GM21717 (cell line): ENCODE measurements around the gene FGD5.

Source experiments
- ATAC-seq: cut with Tn5 transposase; IDR thresholded peaks from one replicate; pipeline ENCODE4 v1.9.1; 2021; ENCODE audit warnings: mild to moderate bottlenecking, moderate library complexity; ENCODE audit not compliant: unreplicated experiment

The FGD5 gene

GRCh38 chr3:14823910-14824629, 5.3 kb downstream of the FGD5 start:
- ATAC-seq, result no peak

DNA sequence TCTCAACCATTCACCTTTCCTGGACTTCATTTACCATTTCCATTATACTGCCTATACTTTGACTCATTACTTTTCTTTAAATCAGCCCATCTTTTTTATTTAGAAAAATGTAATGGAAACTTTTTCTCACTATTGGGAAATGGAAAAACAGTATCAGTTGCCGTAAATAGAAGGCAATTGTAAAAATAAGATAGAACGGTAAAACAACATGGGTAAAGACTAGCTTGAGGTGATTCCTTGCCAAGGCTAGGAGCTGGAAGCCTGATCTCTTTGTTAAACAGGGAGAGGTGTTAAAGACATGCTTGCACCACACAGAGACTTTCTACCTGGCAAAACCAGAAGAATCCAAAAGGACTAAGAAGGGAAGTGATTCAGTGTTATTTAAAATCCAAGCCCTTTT, 5.9 kb downstream of the FGD5 start:
- ATAC-seq, result no peak

GRCh38 chr3:14826069-14826468, 7.3 kb downstream of the FGD5 start:
- no peak for ATAC-seq

DNA sequence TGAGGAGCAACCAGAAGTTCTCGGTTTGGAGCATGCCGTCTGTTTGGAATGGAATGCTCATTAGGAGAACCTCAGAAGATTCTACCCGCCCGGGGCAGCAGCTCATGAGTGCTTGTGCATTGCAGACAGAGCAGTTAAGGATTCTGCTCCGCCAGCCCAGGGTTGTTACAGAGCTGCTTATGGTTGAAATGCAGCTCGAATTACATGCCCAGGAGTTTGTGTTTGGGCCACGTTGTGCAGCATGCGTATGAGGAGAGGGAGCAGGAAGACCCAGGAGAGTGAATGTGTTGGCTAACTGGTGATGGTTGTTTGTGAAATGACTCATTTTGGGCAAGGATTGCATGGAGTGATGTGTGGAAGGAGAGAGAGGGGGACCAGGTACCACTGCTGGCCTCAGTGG, 9.0 kb downstream of the FGD5 start:
- ATAC-seq, result no peak

DNA sequence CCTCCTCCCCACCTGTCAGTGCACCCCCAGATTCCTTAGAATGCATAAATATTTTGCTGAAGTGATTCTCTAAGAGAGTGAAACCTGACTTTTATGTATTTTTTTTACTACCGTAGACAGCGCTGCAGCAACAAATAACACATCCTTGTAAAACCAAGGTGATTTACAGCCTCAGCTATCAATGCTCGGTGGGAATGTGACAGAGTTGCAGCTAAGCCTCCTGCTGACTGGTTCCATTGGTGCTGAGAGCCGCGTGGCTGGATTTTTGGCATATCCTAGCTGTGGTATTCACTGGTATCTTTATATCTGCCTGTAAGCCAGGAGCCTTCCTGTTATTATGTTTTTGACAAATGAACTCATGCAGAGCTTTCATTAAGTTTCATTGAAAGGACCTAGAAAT, 11.0 kb downstream of the FGD5 start:
- ATAC-seq, result no peak

GRCh38 chr3:14831916-14832450, 13.2 kb downstream of the FGD5 start:
- ATAC-seq, result no peak

- no peak for ATAC-seq
These were observed 14.4 kb downstream of the FGD5 start for GRCh38 chr3:14832975-14833722.

DNA sequence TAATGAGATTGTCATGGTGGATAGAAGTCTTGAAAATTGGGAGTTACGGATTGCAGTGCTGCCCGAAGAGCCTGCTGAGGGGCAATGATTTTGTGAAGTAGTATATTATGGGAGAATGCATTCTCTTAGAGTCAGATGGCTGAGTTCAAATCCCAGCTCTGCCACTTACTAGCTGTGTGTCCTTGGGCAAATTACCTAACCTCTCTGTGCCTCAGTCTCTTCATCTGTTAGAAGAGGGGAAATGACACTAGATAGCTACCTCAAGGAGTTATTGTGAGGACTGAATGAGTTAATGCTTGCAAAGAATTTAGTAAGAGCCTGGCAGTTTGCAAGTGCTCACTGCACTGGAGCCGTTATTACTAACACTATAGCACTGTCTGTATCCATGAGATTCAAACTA, 15.4 kb downstream of the FGD5 start:
- ATAC-seq, result no peak

- no peak for ATAC-seq
These were observed 16.2 kb downstream of the FGD5 start for GRCh38 chr3:14834807-14835466.

GRCh38 chr3:14836049-14836468, 17.3 kb downstream of the FGD5 start:
- no peak for ATAC-seq

DNA sequence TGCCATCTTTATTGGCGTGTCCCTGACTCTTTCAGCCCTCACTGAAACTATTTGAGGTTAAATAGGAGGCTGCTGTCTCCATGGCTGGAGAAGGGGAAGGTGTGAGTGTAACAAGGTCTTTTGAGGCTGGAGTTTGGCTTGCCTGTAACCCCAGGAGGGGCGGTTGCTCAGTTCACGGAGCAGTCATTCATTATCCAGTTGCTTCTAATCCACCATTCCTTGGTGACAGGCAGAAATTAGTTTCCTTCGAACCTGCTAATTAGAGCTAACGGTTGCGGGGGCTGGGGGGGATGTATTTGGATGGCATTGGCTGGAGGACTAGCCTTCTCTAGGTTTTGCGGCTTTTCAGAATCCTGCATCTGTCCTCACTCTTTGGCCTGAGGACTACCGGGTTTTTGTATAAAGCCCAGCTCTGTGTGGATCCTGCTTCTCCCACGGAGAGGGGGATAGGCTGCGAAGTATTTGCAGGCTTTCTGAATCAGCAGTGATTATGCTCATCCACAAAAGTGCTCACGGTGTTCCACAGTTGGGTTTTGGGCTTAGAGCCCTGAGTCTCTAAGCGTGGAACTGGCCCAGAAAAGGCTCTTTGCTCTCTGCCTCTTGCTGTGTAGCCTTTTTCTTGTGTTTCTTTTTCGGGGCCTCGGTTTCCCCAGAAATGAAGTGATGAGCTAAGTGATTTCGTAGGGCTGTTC, 18.6 kb downstream of the FGD5 start:
- no peak for ATAC-seq

DNA sequence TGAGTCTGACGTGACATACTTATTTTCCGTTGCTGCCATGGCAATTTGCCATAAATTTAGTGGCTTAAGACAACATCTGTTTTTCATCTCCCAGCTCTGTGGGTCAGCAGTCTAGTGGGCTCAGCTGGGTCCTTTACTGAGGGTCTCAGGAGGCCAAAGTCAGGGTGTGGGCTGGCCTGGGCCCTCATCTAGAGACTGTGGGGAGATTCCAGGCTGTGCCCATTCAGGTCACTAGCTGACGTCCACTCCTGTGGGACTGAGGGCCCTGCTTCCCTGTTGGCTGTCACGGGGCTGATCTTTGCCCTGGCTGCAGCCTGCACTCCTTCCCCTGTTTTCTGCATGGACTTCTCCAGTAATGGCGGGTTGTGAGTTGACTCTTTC, 19.1 kb downstream of the FGD5 start:
- no peak for ATAC-seq

GRCh38 chr3:14839236-14839635, 20.5 kb downstream of the FGD5 start:
- ATAC-seq, result no peak

GRCh38 chr3:14841836-14842235, 23.1 kb downstream of the FGD5 start:
- no peak for ATAC-seq

GRCh38 chr3:14842277-14842676, 23.5 kb downstream of the FGD5 start:
- ATAC-seq, result no peak

DNA sequence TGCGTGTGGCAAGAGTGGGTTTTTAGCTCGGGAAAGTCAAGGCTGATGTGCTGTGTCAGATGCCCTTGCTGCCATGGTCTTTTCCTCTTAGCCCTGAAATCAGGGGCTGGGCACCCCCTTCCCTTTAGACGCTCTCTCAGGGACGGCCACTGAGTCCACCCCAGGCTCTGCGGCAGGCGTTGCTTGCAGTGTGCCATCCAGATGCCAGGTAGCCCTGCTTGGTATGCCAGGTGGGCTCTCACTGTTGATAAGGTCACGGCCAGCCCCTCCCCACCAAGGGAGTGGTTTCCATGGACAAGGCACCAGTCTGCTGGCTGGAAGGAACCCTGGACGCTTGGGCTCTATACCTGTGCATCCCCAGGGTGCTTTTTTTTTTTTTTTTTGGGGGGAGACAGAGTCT, 24.6 kb downstream of the FGD5 start:
- ATAC-seq, result no peak

- ATAC-seq, result no peak
These were observed 25.8 kb downstream of the FGD5 start for GRCh38 chr3:14844386-14845170.

DNA sequence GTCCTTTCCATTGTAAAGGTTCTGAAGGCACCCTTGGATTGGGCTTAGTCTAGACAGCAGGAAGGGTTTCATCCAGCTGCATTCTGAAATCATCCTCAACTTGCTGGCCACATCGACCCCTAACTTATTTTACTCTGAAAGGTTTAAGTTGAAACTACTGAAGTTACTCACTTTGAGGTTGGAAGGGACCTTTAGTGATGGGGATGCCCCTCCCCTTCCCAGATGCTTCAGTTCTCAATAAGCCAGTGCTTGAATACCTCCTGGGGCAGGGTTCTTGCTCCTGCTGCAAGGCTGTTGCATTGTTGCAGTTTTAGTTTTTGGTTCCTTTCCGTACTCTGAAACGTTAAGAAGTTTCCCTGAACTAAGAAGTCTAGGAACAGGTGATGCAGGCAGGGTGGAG, 26.4 kb downstream of the FGD5 start:
- no peak for ATAC-seq

- no peak for ATAC-seq
These were observed 27.1 kb downstream of the FGD5 start for GRCh38 chr3:14845826-14846225.

GRCh38 chr3:14846226-14846880, 27.6 kb downstream of the FGD5 start:
- no peak for ATAC-seq
